HG03457 (cell line): Measurements from ENCODE around the gene COBL.

Experiments used
- ATAC-seq: cut with Tn5 transposase; IDR thresholded peaks from one replicate; pipeline ENCODE4 v1.9.1; 2021; ENCODE audit warnings: moderate number of reproducible peaks; ENCODE audit not compliant: unreplicated experiment

The COBL gene

GRCh38 chr7:51276967-51277366 is 39.6 kb downstream of the COBL start:
- ATAC-seq = no peak

- ATAC-seq = no peak
Observed at GRCh38 chr7:51276091-51276605, 40.5 kb downstream of the COBL start.

- ATAC-seq = no peak
Observed at GRCh38 chr7:51275532-51275931, 41.1 kb downstream of the COBL start.

- no peak for ATAC-seq
Observed at GRCh38 chr7:51274955-51275354, 41.7 kb downstream of the COBL start.

DNA sequence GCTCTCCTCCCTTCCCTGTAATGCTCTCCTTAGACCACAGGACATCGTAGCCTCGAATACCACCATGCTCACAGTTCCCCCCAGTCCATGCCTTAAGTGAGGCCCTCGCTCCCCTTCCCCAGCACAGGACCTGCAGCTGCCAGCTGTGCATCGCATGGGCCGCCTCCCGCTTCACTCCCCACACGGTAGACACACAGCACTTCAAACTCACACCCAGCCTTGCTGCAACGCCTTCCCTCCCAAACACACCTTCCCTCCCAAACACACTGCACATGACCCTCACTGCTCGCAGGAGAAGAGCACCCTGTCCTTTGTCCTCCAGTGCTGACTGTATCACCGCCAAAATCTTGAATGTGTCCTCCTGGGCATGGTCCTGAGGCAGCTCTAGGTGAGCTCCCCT is 42.6 kb downstream of the COBL start:
- no peak for ATAC-seq

- ATAC-seq = no peak
Observed at GRCh38 chr7:51273360-51273759, 43.2 kb downstream of the COBL start.

GRCh38 chr7:51270965-51271364 is 45.6 kb downstream of the COBL start:
- ATAC-seq = no peak

GRCh38 chr7:51269911-51270310 is 46.7 kb downstream of the COBL start:
- ATAC-seq = no peak

DNA sequence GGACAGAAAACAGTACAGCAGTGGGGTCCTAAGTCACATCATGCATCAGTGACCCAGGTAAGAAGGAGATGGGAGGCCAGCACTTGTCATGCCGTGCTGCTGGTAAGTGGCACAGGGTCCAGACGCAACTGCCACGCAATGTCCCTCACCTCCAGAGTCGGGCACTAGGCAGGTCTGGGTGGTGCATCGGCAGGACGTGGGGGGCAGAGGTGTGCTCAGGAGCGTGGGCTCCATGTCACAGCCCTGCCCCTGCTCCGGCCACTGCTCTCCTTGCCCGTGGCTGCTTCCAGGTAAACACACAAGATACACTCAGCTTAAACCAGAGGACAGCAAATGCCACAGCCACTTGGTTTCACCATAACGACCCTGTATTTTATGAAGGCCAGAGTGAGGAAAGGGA is 47.3 kb downstream of the COBL start:
- ATAC-seq = no peak

DNA sequence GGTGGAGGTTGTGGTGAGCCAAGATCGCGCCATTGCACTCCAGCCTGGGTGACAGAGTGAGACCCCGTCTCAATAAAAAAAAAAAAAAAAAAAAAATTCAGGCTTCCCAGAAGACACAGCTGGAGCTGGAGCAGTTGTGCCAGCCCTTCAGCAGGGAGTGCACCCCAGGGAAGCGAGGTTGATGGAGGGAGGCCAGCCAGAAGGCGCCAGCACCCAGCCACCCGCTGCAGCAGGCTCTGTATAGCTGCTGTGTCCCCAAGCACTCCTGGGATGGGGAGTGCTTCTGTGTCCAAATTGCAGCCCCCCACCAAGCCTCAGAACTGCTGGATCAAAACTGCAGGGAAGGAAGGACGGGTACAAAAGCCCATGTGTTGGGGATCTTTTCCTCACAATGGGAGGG is 47.8 kb downstream of the COBL start:
- ATAC-seq = no peak

DNA sequence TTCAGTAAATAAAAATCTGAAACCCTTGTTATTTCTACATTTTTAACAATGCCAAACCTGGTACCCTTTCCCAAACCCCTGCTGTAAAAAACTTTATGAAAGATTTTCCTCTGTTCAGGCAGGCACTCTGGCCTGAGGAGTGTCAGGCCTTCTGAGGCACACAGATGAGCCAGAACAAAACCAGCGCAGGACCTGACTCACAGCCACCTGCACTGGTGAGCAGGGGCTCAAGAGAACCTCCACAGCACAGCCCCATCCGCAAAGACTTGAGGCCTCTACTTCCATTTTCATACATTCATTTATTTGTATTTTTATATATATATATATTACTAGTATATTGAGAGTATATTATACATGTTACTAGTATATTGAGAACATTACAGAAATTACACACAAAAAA is 49.4 kb downstream of the COBL start:
- ATAC-seq = no peak

DNA sequence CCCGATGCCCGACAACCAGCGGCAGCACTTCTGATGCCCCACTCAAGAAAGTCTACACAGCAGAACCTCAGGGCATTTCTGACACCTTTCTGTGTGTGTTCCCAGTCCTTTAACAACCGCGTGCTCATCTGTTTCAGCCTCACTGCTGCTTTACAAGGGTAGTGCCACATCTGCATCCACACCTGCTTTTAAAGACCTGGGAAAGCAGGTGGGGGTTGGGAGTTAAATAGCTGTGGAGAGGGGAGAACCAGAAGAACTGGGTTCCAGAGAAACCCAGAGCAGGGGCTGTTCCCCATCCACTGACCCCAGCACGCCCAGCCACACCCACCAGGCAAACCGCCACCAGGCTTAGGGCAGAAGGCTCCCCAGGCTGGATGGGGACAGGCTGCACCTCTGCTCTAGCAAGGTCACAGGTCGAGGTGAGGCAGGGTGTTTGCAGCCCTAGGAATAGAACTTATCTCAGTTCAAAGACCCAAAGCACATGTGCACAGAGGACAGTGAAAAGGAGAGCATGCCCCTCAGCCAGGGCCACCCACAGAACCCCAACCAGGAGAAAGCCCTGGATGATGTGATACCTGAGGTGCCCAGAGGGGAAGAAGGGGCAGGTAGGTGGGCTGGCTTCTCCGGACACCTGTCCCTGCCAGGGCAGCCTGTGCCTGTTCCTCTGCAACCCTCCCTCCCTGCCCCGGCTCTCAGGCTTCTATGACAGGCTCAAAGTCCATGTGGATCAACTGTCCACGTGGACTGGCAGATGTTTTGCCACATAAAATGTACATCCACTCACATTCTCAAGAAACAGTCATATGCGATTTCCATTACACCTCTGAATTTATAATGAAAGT is 51.3 kb downstream of the COBL start:
- no peak for ATAC-seq

- no peak for ATAC-seq
Observed at GRCh38 chr7:51263631-51264484, 52.8 kb downstream of the COBL start.

- ATAC-seq = no peak
Observed at GRCh38 chr7:51262796-51263531, 53.6 kb downstream of the COBL start.

DNA sequence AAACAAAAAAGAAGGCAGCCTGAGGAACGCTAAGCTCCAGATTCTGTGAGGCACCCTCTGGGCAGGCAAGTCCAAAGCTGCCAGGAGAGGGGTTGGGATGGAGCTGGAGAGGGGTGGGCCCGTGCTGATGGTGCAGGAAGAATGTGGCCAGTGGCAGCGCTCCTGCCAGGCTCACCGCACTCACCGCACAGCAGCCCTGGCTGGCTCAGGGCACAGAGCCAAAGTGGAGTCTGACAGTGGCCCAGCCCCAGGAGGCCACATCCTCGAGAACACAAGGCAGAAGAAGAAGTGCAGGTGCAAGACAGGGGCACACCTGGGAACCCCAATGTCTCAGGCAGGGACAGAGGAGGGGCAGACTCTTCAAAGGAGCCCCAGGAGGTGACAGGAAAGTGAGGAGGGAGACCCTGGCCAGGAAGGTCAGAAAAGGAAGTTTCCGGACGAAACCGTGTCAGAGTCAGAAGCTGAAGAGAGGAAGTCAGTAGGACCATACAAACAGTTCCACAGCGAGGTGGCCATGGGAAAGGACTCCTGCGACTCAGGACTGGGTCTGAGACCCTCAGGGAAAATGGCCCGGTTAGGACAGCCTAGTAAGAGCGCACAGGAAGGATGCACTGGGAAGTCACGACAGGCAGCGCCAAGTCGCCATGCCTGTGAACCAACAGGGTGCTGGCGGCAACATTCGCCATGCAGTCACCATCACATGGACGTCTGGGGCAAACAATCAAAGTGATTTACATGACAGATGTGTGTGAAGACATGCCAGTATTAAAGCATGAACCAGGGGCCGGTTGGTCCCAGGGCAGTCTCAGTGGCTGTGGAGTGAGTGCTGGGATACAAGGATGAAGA is 54.4 kb downstream of the COBL start:
- no peak for ATAC-seq

DNA sequence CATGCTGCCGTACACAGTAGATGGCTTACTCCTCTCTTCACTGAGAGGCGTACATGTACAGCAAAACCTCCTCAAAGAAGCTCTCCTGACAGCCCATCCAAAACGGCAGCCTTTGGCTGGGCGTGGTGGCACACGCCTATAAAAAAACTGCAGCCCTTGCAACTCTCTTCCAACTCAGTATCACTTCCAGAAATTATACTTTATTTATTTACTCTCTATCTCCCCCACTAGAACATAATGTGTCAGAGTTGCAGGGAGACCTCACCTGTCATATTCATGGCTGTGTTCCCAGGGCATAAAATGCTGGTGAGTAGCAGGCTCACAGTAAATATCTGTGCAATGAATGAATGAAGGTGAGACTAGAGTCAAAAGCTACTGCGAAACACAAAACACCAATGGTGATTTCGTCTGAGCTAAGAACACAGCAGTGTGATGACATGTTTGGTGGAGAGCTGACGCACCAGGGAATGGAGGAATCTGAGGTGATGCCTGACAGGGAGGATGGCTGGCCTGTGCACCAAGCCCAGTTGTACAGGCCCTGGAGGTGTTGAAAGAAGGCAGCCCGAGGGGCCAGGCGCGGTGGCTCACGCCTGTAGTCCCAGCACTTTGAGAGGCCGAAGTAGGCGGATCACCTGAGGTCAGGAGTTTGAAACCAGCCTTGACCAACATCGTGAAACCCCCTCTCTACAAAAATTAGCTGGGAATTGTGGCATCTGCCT is 55.3 kb downstream of the COBL start:
- ATAC-seq = no peak

- ATAC-seq = no peak
Observed at GRCh38 chr7:51260516-51260915, 56.1 kb downstream of the COBL start.

DNA sequence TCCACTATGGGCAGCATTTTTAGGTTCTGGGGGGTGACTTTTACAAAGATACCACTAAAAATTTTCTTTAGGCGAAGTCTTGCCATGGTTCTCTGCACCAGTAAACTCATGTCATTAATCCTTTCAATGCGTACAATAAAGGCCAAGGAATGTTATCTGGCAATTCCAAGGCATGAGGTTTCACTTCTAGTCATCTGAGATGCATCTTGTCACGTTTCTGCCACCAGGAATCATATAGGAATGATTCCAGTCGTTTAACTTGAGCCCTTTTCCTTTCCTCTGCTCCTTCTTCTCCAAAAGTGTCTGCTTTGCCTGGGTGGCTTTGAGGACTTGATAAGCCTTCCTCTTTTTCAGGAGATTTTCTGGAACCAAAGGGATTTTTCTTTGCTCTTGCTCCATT is 56.8 kb downstream of the COBL start:
- no peak for ATAC-seq

- ATAC-seq = no peak
Observed at GRCh38 chr7:51256916-51257315, 59.7 kb downstream of the COBL start.
